Measurements from ENCODE around the gene LSM10.

DNA sequence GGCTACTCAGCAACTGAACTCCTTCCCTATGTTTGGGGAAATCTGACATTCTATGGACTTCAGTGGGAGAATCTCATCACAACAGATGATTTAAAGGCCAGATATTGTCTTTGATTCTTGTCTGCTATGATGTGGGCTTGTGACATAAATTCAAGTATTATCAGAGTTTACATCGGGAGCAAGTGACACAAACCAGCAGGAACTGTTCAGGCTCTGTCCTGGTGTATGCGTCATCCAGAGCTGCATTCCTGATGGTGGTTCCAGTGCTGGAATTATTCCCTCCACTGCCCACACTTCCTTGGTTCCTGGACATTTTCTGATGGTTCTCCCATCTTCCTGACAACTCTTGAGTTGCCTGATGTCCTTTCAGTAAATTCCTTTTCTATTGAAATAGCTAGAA lies 10.8 kb upstream of the LSM10 start:
- TF ChIP-seq, protein P1, sequence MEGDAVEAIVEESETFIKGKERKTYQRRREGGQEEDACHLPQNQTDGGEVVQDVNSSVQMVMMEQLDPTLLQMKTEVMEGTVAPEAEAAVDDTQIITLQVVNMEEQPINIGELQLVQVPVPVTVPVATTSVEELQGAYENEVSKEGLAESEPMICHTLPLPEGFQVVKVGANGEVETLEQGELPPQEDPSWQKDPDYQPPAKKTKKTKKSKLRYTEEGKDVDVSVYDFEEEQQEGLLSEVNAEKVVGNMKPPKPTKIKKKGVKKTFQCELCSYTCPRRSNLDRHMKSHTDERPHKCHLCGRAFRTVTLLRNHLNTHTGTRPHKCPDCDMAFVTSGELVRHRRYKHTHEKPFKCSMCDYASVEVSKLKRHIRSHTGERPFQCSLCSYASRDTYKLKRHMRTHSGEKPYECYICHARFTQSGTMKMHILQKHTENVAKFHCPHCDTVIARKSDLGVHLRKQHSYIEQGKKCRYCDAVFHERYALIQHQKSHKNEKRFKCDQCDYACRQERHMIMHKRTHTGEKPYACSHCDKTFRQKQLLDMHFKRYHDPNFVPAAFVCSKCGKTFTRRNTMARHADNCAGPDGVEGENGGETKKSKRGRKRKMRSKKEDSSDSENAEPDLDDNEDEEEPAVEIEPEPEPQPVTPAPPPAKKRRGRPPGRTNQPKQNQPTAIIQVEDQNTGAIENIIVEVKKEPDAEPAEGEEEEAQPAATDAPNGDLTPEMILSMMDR (conservative IDR thresholded peaks at IDR 0.05; ENCODE audit: low read length) = no peak
- TF ChIP-seq EZH2phosphoT487 (IDR thresholded peaks at IDR 0.05; ENCODE audit: borderline replicate concordance, low read depth, low read length) = no peak
